MV-4-11 (cell line): ENCODE results near the gene SH2D3C.

ENCODE experiments used
- DNase-seq: peaks from one replicate; lab custom pipeline; 2025; lab: John Stamatoyannopoulos, UW

Gene SH2D3C

DNA sequence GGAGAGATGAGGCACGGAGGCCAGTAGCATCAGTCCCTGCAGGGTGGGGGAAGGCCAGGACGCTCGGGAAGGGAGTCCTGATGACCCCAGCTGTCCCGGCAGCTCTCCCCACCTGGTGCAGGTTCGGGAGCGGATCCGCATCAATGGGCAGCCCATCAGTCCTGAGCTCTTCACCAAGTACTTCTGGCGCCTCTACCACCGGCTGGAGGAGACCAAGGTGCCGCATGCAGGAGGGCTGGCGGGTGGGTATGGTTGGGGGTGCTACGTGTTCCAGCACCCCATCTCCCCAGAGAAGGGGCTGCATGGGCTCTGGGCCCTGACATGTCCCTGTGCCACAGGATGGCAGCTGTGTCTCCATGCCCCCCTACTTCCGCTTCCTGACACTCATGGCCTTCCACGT, 28.4 kb upstream of the SH2D3C start:
- DNase-seq: no peak

DNA sequence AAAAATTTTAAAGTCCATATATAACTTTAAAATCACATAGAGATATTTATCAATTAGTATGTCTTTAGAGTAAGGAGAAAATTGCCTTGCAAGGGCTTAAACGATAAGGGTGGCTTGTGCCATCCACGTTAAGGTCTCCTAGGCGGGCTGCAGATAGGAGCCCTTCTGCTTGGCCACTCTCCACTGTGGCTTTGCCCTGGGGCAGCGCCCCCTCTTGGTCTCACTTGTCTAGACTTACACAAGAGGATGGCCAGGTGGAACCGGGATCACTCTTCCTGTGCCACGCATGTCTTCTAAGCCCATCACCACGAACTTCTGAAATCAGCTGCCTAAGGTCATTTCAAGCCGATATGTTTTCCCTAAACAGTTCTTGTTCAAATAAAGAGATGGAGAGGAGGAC, 27.2 kb upstream of the SH2D3C start:
- peak; percentile 12 for DNase-seq

DNA sequence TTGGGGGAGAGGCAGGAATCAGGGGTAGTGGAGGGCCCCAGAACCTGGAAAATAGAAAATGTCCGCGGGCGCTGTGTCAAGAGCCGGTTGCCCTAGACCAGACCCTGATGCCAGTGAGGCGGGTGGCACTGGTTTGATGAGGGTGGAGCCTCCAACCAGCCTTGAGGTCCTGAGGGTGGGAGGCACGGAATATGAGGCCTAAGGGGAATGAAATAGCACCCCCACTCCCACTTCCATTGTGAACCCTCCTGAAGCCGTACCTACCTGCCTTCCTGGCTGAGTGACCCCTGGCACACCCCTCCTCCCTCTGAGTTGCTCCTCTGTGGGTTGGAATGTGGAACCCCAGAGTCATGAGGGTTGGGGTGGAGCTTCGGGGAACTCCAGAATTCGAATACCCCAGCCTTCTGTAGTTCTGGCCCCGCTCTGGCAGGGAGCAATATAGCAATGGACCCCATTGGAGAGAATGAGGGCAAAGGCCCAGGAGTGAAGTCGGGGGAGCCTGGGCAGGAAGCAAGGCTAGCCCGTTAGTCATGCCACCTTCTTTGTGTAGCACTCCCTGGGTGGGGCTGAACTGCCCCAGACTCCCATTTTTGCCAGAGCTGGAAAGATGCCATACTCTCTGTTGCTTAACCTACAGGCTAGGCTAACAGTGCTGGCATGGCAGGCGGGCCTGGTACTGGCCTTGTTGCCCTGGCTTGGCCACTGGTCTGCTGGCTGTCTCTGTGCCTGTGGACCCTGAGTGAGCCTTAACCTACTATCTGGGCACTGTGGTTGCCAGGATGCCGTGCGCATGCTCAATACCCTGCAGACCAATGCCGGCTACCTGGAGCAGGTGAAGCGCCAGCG, 25.3 kb upstream of the SH2D3C start:
- peak; percentile 15 for DNase-seq

DNA sequence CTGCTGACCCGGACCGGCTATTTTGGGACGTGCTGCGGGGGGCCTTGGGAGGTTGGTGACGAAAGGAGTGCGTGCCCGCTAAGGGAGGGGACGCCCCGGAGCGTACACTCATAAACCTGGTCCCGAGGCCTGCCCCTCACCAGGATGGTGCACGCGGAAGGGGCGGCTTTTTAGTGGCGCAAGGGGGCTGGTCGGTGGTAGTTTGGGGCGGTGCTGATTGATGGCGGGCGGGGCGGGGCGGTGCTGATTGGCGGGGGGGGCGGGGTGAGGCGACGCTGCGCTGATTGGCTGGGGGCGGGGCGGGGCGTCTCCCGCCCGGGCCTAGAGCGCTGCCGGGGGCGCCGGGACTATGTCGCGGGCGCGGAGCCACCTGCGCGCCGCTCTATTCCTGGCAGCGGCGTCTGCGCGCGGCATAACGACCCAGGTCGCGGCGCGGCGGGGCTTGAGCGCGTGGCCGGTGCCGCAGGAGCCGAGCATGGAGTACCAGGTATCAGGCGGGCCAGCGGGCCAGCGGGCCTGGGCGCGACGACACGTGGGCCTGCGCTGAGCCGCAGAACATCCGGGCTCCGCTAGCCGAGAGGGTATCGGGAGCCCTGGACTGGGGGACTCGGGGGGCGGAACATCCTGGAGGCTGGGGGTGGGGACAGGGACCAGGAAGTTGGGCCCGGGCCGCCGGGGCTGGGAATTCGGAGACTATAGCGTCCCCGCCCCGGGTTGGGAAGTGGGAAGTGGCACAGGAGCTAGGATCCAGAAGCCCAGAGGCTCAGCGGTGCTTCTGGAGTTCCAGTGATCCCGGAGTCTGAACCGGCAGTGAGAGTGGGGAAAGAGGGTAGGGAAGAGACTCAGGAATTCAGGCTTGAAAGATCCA, 24.3 kb upstream of the SH2D3C start, which contains the start of gene FPGS:
TSS of gene FPGS (plus strand) at position 307 of the 868 bp plus-strand sequence. CDS start at position 350, 43 bp downstream.
- DNase-seq: peak; percentile 71

DNA sequence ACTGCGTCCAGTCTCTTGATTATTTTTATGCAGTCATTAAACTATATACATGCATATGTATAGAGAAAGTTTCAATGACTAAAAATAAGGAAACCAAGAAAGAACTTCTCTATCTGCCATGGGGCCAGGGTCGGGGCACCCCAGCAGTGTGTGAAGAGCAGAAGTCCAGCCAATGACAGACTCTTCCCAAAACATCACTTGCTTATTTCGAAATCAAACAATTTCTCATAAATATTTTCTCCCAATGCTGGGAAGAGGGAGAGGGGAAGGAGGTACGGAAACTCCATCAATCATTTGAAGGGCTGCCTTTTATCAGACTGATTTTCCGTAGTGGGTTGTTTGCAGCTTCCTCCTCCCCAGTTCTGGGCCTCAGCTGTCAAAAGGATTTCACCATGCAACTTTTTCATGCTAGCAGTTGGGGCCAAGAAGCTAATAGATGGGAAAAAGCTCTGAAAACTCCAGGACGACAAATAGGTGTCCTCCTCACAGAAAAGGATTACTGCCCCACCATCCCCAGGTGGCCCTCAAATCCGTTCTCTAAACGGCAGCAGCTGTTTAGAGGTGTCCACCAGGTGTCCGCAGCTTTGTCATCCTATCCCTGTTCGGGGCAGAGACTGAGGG, 23.6 kb upstream of the SH2D3C start:
- DNase-seq: peak; percentile 70

DNA sequence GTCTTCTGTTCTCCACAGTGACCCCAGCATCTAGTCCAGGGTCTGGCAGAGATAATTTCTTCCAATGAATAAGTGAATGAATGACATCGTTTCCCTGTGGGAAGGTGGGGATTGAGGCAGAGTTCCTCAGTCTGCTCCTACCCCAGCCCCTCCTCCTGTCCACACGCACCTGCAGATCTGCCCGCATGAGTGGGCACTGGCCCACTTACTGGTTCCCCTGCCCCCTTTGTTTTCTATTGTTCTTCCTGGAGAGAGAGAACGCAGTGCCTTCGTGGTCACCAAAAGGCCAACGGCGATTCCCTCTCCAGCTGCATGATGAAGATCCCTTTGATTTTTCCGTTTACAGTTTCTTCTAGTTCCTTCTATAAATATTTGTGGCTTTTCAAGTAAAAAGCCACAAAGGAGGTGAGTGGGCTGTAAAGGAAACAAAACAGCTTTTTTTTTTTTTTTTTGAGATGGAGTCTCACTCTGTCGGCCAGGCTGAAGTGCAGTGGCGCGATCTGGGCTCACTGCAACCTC, 18.4 kb upstream of the SH2D3C start:
- DNase-seq: peak; percentile 85

DNA sequence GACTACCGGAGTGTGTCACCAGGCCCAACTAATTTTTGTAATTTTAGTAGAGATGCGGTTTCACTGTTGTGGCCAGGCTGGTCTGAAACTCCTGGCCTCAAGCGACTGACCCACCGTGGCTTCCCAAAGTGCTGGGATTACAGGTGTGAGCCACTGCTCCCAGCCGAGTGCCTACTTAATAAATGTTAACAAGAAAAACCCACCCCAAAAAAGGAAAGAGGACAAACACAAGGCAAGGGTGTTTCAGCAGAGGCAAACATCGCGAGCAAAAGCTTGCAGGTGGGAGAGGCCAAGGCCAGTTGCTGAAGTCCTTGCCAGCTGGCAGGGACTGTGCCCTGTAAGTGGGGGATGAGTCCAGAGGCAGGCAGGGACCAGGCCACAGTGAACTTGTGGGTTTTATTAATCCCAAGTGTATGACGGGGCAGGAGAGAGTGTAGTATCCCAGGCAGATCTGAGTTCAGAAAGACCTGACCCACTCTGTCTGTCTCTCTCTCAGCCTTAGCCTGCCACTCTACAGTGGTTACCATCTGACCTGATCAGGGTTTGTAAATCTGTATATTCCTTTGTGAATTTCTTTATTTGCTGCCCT, 17.9 kb upstream of the SH2D3C start:
- DNase-seq: peak; percentile 59

DNA sequence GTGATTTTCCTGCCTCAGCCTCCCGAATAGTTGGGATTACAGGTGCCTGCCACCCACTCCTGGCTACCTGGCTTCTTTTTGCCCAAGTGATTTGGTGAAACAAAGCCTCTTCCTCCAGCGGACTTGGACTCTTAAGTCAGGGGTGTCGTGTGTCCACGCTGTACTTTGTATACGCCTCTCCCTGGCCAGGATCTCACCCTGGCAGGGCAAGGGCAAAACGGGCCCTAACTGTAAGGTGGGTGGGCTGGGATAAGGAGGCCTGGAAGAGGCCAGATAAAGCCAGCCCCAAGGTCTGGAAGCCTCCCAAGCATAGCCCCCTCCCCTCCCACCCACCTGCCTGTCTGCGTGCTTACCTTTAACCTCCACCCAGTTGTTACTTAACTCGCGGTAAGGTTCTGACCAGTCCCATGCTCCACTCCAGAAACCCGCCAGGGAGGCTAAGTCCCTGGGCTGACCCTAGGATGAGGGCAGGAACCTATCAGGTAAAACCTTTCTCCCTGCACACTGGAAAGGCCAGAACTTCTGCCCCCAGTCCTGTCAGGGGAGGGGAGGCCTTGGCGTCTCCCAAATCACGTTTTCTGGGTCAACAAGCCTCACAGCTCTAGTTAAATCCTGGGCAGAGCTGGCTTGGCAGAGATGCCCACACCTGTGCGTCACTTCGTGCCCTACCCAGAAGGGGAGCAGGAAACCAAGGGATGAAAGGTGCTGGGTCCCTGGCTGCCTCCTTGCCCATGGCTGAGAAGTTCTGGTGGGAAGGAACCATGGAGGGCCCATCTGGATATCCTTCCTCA, 15.7 kb upstream of the SH2D3C start:
- DNase-seq: no peak

DNA sequence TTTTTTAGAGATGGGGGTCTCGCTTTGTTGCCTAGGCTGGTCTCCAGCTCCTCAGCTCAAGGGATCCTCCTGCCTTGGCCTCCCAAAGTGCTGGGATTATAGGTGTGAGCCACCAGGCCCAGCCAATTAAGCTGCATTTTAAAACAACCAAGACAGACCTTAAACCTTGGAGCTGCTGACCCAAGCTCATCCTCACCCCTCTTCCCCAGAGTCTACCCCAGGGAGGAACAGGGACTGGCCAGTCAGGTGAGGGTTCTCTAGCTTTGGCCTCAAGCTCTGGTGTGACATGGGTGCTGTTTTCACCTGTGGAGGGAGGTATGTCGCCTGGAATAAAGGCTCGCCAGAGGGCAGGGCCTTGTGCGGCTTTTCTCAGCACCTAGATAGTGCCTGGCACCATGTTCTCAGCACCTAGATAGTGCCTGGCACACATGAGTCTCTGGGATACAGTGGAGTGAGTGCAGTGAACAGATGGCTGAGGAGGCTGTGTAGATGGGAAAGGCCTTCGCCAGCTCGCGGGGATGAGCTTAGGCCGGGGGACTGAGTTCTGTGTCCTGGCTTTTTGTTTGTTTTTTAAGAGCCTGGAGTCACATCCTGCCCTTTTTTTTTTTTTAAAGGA, 14.7 kb upstream of the SH2D3C start:
- no peak for DNase-seq

DNA sequence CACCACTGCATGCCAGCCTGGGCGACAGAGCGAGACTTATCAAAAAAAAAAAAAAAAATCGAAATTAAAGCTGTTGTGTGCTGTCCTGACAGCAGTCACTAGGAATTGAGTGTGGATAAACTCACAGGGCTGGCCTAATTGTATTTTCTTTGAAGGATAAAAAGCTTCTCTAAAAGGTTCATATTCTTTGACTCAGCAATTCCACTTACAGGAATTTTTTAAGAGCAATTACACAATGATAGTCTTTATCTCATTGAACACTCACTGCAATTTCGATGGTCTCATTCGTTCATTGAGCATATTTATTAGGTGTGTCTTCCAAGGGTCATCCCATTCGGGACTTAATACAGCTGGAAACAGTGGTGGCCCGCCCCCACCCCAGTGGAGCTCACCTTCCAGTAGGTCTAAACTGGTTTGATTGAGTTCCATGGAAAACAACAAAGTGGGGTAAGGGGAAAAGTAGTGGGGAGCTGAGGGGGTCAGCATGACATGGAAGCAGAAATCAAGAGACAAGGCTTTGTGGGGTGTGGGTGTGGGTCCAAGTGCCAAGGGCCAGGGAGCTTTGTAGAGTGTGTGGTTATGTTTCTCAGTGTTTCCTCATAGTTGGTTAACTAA, 14.1 kb upstream of the SH2D3C start:
- DNase-seq: no peak

DNA sequence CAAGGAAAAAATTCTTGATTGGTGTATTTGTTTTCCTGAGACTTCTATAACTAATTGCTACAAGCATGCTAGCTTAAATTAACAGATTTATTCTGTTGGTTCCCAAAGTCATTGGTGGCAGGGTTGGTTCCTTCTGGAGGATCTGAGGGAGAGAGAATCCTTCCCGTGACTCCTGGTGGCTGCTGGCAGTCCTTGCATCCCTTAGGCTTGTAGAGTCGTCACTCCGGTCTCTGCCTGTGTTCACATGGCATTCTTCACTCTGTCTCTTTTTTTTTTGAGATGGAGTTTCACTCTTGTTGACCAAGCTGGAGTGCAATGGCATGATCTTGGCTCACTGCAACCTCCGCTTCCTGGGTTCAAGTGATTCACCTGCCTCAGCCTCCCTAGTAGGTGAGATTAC, 12.6 kb upstream of the SH2D3C start:
- no peak for DNase-seq

DNA sequence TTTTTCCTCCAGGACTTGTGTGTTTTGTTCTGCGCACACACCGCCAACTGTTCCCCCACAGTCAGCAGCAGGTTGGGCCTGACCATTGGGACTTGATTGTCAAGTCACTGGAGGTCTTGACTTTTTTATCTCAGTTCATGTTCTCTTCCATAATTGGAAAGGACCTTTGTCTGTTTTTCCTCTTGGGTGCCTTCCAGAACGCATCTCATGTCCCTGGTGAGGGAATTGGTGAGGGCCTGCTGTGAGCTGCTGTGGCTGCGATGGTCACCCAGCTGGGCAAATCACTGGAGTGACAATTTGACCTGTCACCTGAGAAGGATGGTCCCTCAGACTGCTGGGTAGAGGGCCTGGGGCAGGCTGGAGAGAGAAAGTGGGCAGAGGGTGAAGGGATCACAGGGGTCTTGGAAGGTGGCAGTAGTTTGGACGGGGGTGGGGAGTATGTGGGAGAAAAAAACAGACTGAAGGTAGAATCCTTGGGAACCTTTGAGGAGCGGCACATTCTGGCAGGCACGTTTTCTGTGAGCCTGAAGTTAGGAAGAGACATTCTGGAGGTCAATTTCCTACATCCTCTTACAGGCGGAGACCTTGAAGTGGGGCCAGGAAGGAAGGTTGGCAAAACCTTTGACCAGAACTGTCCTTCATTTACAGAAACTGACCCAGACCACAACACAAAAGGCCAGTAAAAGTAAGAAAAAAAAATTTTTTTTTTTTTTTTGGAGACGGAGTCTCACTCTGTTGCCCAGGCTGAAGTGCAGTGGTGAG, 11.8 kb upstream of the SH2D3C start:
- no peak for DNase-seq

DNA sequence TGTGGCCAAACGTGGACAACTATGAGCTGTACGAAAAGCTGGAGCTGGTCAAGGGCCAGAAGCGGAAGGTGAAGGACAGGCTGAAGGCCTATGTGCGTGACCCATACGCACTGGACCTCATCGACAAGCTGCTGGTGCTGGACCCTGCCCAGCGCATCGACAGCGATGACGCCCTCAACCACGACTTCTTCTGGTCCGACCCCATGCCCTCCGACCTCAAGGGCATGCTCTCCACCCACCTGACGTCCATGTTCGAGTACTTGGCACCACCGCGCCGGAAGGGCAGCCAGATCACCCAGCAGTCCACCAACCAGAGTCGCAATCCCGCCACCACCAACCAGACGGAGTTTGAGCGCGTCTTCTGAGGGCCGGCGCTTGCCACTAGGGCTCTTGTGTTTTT, 10.7 kb upstream of the SH2D3C start:
- no peak for DNase-seq

DNA sequence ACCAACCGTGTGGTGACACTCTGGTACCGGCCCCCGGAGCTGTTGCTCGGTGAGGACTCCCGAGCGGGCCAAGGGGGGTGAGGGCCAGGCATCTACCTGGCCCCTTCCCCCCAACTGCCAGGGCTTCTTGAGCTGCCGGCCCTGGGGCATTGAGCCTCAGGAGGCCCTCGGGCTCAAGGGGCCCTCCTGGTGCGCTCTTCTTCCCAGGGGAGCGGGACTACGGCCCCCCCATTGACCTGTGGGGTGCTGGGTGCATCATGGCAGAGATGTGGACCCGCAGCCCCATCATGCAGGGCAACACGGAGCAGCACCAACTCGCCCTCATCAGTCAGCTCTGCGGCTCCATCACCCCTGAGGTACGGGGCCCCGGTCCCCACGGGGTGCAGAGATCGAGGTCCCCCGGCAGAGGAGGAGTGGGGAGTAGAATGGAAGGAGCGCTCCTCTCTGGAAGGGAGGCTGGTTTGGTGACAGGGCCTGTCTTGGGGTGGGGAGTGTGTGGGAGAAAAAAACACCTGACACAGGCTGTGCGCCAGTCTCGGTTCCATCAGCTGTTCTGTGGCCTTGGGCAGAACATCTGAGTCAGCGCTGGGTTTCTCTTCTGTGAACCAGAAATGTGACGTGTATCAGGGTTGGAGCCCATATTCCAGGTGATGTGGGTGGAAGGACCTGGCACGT, 10.0 kb upstream of the SH2D3C start:
- DNase-seq: no peak

DNA sequence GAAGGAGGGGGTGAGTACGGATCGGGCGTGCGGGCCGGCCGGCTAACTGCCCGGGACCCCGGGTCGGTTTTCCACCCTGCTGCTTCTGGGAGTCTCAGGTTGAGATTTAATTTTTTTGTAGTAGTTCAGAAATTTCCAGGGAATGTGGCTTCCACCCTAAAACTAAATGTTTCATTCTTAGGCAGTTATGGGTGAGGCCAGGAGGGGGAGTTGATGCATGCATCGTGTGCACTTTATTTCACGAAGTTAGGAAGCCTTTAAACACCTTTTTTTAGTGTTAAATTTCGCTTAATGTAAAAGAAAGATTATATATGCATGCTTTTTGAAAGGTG, 8.3 kb upstream of the SH2D3C start:
- no peak for DNase-seq

DNA sequence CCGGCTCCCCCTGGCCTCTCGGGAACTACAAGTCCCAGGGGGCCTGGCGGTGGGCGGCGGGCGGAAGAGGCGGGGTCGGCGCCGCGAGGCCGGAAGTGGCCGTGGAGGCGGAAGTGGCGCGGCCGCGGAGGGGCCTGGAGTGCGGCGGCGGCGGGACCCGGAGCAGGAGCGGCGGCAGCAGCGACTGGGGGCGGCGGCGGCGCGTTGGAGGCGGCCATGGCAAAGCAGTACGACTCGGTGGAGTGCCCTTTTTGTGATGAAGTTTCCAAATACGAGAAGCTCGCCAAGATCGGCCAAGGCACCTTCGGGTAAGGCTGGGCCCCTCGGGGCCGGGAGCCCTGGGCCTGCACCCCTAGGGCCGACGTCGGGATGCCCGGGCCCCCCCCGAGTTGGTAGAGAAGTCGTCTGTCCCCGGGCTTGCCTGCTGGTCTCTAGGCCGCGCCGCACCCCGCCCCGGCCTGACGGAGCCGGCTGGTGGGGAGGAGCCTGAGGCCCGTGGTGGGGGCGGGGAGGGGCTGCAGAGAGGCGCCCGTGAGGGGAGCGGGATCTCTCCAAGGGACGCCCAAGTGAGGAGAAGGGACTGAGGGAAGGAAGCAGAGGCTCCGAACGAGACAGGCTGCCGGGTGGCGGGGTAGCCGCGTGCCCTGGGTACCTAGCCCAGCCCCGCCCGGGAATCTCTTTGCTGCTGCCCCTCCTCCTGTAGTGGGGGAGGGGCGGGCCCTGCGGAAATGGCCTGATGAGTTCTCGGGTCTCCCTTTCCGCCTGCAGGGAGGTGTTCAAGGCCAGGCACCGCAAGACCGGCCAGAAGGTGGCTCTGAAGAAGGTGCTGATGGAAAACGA, 7.7 kb upstream of the SH2D3C start, which contains the start of gene CDK9:
TSS of gene CDK9 (plus strand) at position 102 of the 840 bp plus-strand sequence. CDS start at position 217, 115 bp downstream.
- peak; percentile 75 for DNase-seq

DNA sequence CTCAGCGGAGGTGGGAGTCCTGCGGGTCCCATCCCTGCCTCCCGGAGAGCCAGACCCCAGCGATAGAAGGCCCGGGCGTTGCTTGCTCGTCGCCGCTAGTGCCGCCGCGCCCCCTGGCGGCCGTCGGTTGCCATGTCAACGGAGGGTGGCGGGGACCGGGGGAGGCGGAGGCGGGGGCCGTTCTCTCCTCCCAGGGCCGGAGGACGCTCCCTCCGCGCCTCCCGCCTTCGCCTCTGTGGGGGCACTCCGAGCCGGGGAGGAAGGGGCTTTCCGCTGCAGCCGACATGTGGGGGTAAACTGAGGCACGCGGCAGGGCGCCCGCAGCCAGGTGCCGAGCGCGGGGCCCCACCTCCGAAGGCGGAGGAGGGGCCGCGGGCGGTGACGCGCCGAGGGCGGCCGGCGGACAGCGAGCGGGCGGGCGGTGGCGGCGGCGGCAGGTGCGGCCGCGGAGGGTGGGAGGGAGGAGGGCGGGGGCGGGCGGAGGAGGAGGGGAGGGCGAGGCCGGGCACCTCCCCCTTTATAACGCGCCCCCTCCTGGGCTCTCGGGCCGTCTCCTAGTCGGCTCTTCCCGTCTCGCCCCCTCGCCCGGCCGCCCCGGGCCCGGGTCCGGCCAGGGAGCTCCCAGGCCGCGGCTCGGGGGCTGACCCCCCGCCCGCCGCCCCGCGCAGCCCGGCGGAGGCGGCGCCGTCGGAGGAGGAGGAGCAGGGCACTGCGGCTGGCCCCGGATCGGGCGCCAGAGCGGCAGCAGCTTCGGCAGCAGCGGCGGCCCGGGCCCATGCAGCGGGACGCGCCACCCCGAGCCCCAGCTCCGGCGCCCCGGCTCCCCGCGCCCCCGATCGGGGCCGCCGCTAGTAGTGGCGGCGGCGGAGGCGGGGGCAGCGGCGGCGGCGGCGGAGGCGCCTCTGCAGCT, 6.8 kb upstream of the SH2D3C start:
- DNase-seq: peak; percentile 63
